Stimulated activated CD8-positive, alpha-beta memory T cell treated with anti-CD3 and anti-CD28 coated beads, Interleukin-4, amount 100 ng/mL, for 24 hours (primary cell): ENCODE results near the gene ADGRB3.
A peak's percentile ranks its signal among the peaks of the same experiment; 100 is the strongest.

Source experiments
- DNase-seq: peaks from one replicate; pipeline ENCODE4 v3.0.0-alpha.2; 2020; ENCODE audit warnings: low read depth

ADGRB3 gene

DNA sequence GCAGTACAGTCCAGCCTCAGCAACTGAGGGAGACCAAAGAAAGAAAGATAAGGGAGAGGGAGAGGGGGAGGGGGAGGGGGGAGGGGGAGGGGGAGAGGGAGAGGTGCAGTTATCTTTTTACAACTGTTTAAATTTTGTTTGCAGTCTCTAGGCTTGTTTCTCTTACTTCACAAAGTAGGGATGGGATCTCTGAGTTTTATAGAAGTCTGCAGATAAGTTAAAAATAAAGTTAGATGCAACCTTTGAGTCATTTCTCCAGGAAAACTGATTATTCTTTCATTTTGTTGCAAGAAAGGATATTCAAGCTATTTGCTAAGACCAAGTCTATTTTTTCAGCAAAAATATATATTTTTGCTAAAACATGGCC is 487.3 kb downstream of the ADGRB3 start:
- no peak for DNase-seq

DNA sequence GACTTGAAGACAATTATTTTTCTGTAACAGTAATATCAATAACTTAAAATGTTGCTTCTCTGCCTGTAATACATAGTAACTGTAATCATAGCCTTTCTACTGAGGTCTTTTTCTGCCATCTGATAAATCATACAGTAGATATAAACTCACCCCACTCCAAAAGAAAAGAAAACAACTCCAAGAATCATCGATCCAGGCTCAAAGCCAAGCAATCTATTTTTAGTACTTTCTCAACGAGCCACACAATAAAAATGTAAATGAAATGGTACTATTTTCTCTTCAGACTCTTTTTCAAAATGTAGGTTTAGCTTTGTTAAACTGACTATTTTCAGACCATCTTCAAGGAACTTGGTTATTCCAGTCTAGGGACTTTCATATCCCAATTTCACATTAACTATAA is 493.3 kb downstream of the ADGRB3 start:
- no peak for DNase-seq

DNA sequence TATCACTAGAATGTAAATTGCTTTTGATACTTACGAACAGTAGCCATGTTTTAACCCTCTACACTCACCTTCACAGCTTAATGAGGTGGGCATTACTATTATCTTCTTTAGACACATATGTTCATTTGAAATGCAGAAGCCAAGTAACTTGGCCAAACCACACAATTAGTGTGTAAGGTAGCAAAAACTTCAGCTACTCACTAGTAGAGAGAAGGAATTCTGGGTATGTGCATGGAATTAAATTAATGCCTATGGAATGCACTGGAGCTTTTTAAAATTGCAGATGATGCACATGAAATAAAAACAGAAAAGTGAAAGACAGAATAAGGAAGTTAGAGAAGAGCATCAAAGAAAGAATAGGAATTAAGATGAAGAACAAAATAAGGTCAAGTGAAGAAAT is 494.0 kb downstream of the ADGRB3 start:
- no peak for DNase-seq

DNA sequence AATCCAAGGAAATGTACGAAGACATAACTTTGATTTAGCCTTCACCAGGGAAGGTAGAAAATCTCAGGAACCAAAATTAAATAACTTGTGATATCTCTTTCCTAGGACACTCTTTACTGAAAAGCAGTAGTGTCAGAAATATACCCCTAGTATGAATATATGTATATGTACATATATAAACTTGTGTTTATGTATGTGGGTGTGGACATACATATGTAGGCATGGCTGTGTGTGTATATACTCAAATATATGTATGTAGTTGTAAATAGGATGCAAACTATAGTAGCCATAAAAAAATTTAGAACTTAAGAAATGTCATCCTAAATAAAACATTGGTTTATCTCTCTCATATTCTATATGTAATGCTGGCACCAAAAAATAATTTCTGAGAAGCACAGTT is 500.8 kb downstream of the ADGRB3 start:
- DNase-seq = no peak

DNA sequence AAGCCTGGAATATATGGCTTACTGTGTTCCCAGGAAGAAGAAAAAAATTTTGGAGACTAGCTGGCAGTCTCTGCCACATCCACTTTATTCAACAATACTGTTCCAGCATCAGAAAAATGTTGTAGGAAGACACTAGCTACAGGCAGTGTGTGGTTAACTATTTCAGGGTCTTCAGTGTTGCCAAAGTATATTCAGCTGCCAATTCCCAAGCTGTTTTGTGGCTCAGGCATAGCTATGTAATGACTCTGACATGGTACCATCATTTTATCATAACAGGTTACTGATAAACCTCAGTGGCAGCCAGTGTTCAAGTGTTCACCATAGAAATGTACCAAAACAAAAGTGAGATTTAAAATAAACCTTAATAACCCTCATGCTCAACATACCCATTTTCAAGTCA is 503.1 kb downstream of the ADGRB3 start:
- no peak for DNase-seq

DNA sequence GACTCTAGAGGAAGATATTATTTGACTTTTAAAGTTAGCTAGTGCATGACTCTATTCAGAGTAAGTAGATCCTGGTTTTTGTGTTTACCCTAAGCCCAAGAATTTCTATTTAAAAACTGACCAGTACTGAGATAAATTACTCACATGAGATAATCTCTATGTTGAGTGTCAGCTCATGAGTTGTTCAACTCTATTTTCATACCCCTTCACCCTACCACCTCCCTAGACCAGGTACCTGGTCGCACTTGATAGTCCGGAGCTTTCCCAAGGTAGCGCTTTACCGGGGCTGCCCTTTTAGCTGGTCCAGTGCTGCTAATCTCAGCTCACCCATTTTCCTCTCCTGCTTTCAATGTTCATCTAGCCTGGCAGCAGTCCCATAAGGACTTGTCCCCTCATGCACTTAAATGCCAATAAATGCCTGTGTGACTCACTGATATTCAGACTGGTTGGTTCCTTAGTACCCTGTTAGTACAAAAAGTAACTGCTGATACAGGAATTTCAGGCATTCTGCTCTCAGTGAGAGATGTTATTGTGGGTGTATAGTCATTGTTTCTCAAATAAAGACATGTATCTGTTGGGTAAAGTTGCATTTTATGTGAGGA is 503.9 kb downstream of the ADGRB3 start:
- DNase-seq = no peak

DNA sequence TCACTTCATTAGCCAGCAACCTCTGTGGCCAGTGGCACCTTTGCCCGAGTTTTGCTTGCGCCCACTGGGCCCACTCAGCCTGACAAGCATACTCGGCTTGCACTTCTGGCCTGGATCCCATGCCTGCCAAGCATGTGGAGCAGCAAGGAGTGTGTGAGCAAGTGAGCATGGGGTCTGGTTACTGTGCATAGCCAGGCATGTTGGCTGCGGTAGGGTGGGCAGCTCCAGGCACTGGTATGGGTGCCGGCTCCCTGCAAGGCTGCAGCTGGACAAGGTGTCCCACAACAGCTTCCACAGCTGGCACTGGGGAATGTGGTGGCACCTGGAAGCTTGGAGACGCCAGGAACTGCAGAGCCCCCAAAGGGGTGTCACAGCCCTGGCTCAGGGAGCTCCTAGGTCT is 510.0 kb downstream of the ADGRB3 start:
- no peak for DNase-seq

DNA sequence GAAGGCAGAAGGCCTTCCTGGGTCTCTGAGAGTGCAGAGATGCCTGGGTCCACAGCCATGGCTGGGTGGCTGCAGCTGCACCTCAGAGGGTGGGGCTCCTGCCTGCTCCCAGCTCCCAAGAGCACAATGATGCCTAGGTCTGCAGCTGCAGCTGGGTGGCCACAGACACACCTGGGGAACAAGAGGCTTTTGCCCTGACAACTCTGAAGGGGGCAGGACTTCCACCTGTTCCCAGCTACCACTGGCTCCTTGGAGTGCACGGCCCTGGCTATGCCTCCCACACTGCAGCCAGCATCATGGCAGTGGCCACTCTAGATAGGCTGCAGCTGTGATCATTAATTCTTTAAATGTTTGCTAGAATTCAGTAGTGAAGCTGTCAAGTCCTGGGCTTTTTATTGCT is 511.3 kb downstream of the ADGRB3 start:
- DNase-seq = no peak

DNA sequence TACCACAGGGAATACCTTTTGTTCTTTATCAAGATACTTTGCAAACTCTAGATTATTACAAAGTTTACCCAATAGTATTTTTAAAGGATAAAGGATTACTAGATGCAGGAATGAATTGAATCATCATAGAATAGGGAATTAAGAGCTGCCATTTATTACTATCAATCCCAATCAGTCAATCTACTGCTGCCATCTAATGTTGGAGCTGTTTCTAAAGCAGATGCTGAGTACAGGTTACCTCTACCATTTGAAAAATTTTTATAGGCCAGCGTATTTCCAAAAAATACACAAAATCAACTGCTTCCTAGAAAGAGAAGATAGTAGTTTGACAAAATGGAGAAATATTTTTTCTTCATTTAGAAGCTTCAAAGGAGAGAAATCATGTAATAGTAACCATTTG is 520.4 kb downstream of the ADGRB3 start:
- DNase-seq = no peak

DNA sequence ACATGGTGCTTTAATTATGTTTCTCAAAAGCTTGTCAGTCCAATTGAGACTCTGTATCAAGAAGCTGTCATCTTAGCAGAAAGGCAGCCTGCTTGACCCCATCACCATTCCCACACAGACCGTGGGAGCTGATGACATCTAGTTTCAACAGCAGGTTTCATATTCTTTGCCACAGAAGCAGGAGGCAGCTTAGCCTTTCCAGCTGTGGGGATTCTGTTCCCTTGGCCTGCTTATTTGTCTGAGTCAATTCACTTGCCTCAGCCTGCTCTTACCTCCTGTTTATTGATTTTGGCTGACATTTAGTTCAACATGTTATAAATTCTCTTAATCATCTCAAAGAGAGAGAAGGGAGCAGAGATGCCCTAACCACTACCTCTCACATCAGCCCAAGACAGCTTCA is 527.7 kb downstream of the ADGRB3 start:
- DNase-seq = no peak

DNA sequence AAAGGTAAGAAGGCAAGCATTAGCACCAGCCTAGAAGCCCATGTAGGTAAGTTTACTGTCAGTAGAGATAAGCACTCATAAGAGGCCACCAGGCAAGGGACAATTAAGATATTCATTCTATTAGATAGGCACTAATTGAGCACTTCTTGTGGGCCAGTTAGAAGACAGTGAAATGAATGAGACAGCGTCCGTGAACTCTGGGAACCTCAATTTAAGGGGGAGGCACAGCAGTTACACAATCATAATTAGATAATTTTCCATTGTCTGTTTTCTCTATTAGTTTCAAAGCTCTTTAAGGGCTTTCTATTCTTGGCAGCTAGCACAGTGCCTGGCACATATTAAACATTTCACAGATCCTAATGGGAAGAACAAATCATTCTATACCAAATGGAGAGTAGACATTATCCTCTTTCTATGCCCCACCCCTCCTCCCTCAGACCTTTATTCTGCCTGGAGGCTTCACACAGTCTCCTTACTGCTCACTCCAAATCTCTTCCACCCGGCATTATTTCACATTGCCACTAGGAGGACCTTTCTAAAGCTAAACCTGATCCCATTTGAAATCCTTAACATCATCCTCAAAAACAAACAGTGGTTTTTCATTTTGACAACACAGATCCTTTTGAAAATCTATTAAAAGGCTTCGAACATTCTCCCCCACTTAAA is 529.6 kb downstream of the ADGRB3 start:
- DNase-seq = no peak

DNA sequence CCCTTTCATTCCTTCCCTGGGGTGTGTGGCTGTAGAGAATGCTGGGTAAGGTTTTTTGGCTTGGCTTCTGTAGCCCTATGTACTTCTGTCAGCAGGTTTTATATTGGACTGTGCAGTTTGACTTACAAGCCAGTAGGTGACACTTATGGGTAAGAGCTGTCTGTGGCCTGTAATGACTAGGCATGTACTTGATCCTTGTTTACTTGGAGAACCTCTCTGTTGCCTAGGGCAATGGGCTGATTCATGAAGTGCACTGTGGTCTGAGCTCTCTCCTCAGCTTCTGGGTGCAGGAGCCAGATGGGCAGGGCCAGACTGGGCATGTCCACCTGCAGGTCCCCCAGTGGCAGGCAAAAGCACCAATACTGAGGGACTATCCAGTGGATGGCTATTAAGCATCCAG is 544.6 kb downstream of the ADGRB3 start:
- no peak for DNase-seq

DNA sequence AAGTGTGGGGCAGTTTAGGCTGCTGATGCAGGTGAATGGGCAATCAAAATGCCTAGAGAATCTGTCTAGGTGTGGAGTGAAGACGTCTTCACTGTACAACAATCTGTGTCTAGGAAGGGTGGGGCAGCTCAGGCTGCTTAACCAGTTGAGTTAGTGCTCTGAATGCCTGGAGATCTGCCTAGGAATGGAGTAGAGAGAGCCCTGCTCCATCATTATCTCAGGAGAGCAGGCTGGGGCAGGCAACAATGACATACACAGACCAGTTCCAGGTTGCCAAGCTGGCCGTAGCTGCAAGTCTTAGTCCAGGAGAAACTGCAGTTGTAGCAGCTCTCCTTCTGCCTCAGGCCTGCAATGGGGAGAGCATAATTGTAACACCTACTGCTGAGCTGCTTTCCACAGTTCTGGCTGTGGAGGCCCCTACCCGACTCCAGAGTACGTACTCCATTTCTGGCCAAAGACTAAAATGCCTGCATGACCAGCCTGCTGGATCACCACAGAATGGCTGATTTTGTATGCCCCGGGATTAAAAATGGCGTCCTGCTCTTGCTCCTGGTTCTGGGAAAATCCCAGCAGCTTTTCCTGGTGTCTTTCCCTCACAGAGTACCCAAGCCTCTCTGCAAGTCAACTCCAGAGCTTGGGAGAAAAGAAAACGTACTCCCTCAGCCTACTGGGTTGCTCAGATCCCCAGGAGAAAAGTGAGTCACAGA is 545.4 kb downstream of the ADGRB3 start:
- DNase-seq = no peak

DNA sequence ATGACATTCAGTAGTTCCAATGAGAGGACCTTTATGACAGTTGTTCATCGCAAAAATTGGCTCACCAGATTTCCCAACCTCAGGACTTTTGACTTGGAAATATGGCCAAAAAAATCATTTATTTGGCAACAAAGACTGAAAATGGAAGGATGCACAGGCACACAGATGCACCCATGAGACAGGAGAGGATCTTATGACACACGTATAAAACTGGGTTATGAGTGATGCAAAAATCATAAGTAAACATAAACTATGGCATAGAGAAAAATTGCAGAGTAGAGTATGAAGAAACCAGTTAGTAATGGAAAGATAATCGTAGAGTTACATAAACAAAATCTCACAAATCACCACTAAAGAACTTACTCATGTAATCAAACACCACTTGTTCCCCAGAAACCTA is 546.9 kb downstream of the ADGRB3 start:
- no peak for DNase-seq

DNA sequence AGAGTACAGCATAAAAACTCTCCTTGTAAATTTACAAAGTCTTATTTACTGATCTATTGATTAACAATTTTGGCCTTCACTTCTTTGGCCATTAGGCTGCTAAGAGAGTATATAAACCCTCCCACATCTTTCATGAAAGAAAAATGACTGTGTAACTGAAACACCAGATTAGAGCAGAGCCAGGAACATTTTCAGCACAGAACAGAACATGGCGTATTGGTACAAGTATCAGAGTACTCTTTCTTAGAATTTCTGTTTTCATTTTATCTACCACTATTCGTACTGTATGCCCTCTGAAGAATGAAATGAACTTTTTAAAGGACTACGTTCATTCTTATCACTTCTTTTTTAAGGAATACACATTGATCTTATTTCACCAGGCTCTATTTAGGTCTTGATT is 550.2 kb downstream of the ADGRB3 start:
- no peak for DNase-seq

DNA sequence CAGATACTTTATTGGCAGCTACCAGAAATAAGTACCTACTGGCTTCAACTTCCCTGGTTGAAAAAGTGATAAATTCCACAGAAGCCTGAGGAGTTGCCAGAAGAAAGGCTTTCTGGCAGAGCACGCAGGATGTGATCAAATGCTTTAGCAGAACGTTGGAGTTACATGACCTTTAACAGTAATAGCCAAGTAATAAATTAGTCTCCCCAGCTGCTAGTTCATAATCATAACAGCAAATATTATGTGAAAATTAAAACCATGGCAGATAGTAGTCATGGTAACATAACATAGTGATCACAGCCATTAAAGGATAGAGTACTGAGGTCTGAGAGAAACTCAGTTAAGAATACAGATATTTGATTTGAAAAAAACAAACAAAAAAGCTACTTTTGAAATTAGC is 567.7 kb downstream of the ADGRB3 start:
- no peak for DNase-seq

DNA sequence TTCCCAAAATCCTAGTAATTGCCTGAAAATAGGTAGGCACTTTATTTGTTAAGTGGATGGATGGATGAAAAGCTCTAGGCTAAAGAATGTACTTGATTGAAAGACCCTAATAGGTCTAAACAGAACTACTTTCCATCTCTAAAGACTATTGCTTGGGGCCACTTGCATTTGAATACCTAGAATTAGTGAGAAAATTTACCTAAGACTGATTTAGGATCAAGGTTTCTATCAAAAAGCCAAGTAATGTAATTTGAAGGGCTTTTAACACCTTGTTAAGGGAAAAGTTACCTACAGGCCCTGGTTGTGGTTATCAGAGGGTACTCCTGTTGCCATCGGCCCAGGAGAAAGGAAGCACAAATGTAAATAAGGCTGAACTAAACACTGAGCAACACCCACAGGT is 581.0 kb downstream of the ADGRB3 start:
- no peak for DNase-seq

DNA sequence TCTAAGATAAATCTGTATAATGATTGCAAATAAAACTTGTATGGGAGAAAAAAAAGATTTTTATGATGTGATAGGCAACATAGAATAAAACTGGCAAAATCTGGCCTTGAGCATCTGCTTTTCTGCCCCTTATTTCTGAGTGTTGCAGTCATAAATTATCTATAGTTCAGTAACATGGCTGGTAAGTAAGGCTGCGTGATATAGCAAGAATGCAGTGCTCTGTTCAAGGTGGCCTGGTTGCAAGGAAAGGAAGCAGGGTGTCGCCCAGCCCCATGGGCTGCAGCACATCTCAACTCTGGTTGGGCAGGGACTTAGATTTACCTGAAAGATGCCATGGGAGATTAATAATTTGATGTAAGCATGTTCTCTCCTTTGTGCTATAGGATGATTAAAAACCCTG is 582.3 kb downstream of the ADGRB3 start:
- DNase-seq = no peak

DNA sequence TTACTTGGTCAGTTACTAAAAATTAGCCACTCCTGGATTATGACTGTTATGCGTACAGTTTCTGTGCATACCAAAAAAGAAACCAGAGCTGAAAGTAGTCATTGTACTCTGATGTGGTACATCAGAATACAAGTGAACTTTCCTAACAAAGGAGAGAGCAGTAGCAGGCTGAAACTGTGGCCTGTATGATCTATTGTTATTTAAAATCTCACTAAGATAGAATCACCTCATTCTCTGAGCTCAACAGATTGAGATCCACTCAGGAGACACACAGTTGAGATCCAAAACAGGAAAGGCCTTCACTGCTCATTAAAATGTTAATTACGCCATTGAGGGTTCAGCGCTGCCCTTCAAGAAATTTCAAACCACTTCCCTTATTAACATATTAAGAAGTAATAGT is 585.3 kb downstream of the ADGRB3 start:
- DNase-seq = no peak

DNA sequence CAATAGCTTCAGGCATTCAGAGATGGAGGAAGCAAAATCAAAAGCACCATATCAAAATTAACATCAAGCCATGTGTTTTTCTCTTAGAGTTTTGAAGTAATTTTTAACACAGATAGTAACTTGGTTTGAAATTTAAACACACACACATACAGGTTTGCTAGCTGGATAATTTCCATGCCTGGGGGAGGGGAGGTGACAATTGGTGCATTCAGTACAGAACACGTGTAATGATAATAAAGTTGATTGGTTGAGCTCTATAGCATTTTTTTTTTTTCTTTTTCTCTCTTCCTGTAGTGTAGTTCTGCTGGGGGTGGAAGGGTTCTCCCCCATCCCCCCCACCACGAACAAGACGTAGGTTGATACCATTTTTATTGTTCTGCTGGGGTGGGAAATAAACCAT is 596.9 kb downstream of the ADGRB3 start:
- no peak for DNase-seq

DNA sequence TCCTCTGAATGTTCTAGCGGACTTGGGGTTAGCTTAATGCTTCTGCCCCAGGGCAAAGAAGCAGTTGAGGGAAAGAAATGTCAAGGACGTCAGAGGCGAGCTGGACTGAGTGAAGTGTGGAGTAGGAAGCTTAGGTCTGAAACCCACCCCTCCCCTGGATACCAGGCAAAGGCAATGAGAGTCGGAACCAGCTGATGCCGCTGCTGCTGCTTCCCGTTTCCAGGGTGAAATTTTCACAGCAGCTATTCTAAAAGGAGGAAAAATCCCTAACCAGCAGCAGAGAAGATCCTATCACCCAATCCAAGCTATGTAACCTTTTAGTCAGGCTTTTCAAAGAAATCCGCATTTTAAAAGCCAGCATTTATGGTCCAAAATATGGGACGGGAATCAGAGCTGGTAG is 597.4 kb downstream of the ADGRB3 start:
- no peak for DNase-seq

DNA sequence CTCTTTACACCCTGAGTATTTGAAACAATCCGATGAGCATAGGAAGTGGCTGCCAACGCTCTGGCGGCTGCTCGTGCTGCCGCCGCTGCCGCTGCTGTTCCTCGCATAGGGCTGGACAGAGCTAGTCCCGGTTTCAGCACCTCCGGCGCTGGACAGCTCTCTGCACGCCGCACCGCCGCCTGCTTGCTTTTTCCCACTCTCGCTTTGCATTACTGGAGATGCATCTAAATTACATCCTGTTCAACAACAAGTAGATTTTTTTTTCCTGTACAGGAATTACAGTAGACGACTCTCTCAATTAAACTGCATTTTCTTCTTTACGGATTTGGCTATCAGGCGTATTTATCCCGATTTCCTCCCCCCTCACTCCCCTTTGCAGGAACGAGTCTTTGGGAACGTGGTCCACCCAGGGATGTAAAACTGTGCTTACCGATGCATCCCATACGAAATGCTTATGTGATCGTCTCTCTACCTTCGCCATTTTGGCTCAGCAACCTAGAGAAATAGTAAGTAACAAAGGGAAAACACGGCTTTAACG is 597.9 kb downstream of the ADGRB3 start:
- DNase-seq = peak; percentile 3

DNA sequence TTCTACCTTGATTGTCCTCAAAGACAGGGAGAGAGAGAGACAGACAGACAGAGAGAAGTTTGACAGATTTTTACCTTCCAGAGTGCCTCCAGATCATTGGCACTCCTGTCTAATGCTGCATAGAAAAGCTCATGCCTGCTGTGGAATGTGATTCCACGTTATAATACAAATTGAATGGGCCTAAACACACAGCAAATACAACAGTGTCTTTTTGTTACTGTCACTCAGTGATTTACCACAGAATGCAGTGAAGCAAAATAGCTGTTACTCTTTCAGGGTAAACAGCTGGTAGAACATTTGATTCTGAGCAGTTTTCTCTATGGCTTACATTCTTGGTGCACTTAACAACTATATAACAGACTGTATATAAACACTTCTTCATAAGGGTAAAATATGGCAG is 603.0 kb downstream of the ADGRB3 start:
- no peak for DNase-seq

DNA sequence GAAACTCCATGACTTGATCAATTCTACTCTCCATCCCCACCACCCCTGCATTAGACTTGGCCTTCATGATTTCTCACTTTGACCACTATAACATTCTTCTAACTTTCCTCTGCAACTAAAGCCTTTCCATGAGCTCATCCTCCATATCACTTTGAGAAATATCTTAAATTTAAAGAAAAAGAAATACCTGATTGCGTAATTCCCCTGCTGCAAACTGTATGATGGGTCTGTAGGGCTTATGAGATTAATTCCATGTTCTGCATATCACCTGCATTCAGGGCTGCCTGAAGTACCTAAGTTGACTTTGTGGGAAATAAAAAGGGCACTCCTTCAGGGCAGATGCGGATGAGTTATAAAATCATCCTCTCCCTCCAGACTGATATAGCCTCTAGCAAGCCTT is 611.9 kb downstream of the ADGRB3 start:
- no peak for DNase-seq
